ENCODE results near the gene TGFBR3.

Gene TGFBR3

GRCh38 chr1:91674107-91674506 is 211.8 kb downstream of the TGFBR3 start:
- no peaks in the 10 kb centered on the region for H3K9me3 ChIP-seq (ENCODE audit: insufficient read depth, low read length)
- H3K9me2 ChIP-seq (replicated peaks; ENCODE audit: insufficient read depth, low read length), result no peaks in the 10 kb centered on the region
- no peaks in the 10 kb centered on the region for H3F3A ChIP-seq (ENCODE audit: insufficient read depth)
- H3K27me3 ChIP-seq (ENCODE audit: low read length), result no peaks in the 10 kb centered on the region
- no peak overlapping the region for H3K4me3 ChIP-seq (ENCODE audit: insufficient read depth, low read length, poor library complexity, severe bottlenecking)
- H3K79me2 ChIP-seq (ENCODE audit: insufficient read depth, low read length), result no peaks in the 10 kb centered on the region
- H4K20me1 ChIP-seq (ENCODE audit: low read depth, low read length), result no peaks in the 10 kb centered on the region
- TF ChIP-seq EZH2phosphoT487 (conservative IDR thresholded peaks at IDR 0.05; ENCODE audit: low read length) (no peak), CTCF (IDR thresholded peaks at IDR 0.05; ENCODE audit: insufficient read depth, low read length, poor library complexity, severe bottlenecking) (no peak)
- no peak overlapping the region for H3K4me2 ChIP-seq (ENCODE audit: low read depth, low read length, poor library complexity, severe bottlenecking)
- no peak overlapping the region for H2AFZ ChIP-seq (ENCODE audit: low read depth, low read length, severe bottlenecking)
- no peaks in the 10 kb centered on the region for H3K36me3 ChIP-seq (ENCODE audit: low read length)
- no peak overlapping the region for H3K27ac ChIP-seq (ENCODE audit: low read depth, low read length)
- H3K9ac ChIP-seq (ENCODE audit: low read length), result no peak overlapping the region

- H3K9me3 ChIP-seq (ENCODE audit: insufficient read depth, low read length), result no peaks in the 10 kb centered on the region
- no peaks in the 10 kb centered on the region for H3K27me3 ChIP-seq (ENCODE audit: low read length)
- no peaks in the 10 kb centered on the region for H3K36me3 ChIP-seq (ENCODE audit: low read length)
- H4K20me1 ChIP-seq (ENCODE audit: low read depth, low read length), result no peaks in the 10 kb centered on the region
- TF ChIP-seq EZH2phosphoT487 (conservative IDR thresholded peaks at IDR 0.05; ENCODE audit: low read length), result no peak
- no peak for TF ChIP-seq CTCF (IDR thresholded peaks at IDR 0.05; ENCODE audit: insufficient read depth, low read length, poor library complexity, severe bottlenecking)
- H3K79me2 ChIP-seq (ENCODE audit: insufficient read depth, low read length), result no peaks in the 10 kb centered on the region
- no peaks in the 10 kb centered on the region for H3F3A ChIP-seq (ENCODE audit: insufficient read depth)
- H3K9me2 ChIP-seq (replicated peaks; ENCODE audit: insufficient read depth, low read length), result no peaks in the 10 kb centered on the region
- H3K27ac ChIP-seq (ENCODE audit: low read depth, low read length), result no peak overlapping the region
- H2AFZ ChIP-seq (ENCODE audit: low read depth, low read length, severe bottlenecking), result no peak overlapping the region
- no peak overlapping the region for H3K4me2 ChIP-seq (ENCODE audit: low read depth, low read length, poor library complexity, severe bottlenecking)
- no peak overlapping the region for H3K9ac ChIP-seq (ENCODE audit: low read length)
- no peak overlapping the region for H3K4me3 ChIP-seq (ENCODE audit: insufficient read depth, low read length, poor library complexity, severe bottlenecking)
Observed at GRCh38 chr1:91673613-91674012, 212.3 kb downstream of the TGFBR3 start.

- no peaks in the 10 kb centered on the region for H3K27me3 ChIP-seq (ENCODE audit: low read length)
- H3K9me3 ChIP-seq (ENCODE audit: insufficient read depth, low read length), result no peaks in the 10 kb centered on the region
- H4K20me1 ChIP-seq (ENCODE audit: low read depth, low read length), result no peaks in the 10 kb centered on the region
- H3K36me3 ChIP-seq (ENCODE audit: low read length), result no peaks in the 10 kb centered on the region
- no peaks in the 10 kb centered on the region for H3K9me2 ChIP-seq (replicated peaks; ENCODE audit: insufficient read depth, low read length)
- no peak overlapping the region for H2AFZ ChIP-seq (ENCODE audit: low read depth, low read length, severe bottlenecking)
- no peak overlapping the region for H3K9ac ChIP-seq (ENCODE audit: low read length)
- H3K27ac ChIP-seq (ENCODE audit: low read depth, low read length), result no peak overlapping the region
- H3K4me2 ChIP-seq (ENCODE audit: low read depth, low read length, poor library complexity, severe bottlenecking), result no peak overlapping the region
- H3F3A ChIP-seq (ENCODE audit: insufficient read depth), result no peaks in the 10 kb centered on the region
- H3K79me2 ChIP-seq (ENCODE audit: insufficient read depth, low read length), result no peaks in the 10 kb centered on the region
- no peak overlapping the region for H3K4me3 ChIP-seq (ENCODE audit: insufficient read depth, low read length, poor library complexity, severe bottlenecking)
- no peak for TF ChIP-seq EZH2phosphoT487 (conservative IDR thresholded peaks at IDR 0.05; ENCODE audit: low read length)
- TF ChIP-seq CTCF (IDR thresholded peaks at IDR 0.05; ENCODE audit: insufficient read depth, low read length, poor library complexity, severe bottlenecking), result no peak
Observed at GRCh38 chr1:91672601-91673161, 213.3 kb downstream of the TGFBR3 start.
